HL-60/S4 (cell line): Measurements from ENCODE around the gene PPP1R13B.

Source experiments
- in situ Hi-C: fragments of 300-500 bp; cut with MboI; formaldehyde crosslinking; loops from 2 replicates; pipeline ENCODE4 v1.14.3; 2022; ENCODE audit warnings: low sequenced_read_pairs

The PPP1R13B gene

DNA sequence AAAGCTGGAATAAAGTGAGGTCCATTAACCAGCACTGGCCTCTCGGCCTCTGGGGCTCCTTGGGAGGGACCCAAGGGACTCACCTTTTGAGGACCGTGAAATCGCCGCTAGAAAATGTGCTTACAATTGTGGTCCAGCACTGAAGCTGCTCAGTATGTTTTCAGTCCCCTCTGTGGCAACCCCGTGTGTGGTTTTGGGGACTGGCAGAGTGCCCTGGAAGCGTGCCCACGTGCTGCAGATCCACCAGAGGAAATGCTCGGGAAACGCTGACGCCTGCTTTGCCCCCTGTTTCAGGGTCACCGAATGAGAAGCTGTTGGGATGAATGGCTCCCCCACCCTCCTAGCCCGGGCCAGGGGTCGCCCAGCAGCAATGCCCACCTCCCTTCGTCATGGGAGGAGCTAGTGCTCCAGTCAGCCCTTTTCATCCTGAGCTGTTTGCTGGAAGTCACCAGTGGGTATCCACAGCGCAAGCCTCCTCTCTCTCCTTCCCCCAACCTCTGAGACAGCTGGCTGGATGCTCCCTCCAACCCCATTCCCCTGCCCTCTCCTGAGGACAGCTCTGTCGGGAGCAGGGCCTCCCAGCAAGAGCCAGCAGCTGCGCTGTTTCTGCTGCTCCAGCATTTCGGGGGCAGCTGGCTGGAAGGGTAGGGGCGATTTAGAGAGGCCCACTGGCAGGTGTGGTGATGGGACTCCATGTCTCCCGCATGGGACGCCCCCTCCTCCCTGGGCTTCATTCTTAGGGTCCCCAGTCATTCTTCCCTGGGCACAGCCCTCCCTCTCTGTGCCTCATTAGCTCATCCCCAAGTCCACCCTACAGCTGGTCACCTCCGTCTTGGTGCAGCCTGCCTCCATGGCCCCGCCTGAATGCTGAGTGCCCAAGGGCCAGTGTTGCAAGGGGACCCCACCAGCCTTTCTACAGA lies 33.2 kb upstream of the PPP1R13B start:
- in situ Hi-C loops: no loop called here

DNA sequence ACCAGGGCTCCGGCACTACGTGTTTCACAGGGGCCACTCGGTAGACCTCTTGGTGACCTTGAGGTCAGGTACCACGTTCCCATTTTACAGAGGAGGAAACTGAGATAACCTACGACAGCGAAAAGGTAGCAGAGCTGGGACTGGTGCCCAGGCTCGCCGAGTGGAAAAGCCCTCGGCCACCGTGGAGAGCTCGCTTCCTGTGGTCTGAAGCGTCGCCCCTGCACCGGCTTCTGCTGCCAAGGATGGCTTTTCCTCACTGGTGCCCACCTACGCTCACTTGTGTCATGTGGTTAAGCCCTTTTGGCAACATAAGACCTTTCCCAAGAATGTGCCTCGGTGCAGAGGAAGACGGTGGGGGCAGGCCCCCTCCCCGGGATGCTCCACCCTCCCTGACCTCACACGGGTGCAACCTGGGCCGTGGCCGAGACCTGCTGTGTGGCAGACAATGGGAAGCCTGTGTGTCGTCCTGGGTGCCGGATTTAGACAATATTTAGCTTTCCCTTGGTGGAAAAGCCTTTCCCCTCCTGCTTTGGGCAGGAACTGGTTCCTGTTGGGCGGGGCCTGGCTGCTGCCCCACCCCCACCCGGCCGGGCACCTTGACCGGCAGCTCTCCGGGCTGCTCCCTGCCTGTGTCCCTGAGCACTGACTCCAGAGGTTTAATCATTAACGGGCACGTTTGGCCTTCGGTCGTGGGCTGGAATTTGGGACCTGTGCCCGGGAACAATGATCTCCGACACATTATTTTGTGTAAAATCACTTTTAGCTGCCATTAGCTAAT lies 32.4 kb upstream of the PPP1R13B start:
- in situ Hi-C loops: no loop called here

DNA sequence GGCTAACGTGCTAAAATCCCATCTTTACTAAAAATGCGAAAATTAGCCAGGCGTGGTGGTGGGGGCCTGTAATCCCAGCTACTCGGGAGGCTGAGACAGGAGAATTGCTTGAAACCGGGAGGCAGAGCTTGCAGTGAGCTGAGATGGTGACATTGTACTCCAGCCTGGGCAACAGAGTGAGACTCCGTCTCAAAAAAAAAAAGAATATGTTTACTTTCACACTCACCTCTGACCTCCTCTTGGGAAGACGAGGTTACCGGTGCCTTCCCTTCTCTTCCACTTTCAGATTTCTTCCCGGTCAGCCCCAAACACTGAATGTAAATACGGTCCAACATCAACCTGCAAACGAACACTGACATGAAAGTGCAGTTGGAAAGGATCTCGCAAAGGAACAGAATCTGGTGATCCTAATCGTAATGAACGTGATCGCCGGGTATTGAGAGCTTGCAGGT lies 31.8 kb upstream of the PPP1R13B start:
- in situ Hi-C loops: no loop called here

DNA sequence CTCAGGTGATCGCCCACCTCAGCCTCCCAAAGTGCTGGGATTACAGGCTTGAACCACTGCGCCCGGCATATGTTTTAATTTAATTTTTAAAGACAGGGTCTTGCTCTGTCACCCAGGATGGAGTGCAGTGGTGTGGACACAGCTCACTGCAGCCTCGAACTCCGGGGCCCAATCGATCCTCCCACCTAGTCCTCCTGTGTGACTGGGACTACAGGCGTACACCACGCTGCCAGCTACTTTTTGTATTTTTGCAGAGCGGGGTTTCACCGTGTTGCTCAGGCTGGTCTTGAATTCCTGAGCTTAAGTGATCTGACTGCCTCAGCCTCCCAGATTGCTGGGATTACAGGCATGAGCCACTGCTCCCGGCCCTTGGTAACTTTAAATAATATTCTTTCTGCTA lies 30.8 kb upstream of the PPP1R13B start:
- in situ Hi-C loops: no loop called here

DNA sequence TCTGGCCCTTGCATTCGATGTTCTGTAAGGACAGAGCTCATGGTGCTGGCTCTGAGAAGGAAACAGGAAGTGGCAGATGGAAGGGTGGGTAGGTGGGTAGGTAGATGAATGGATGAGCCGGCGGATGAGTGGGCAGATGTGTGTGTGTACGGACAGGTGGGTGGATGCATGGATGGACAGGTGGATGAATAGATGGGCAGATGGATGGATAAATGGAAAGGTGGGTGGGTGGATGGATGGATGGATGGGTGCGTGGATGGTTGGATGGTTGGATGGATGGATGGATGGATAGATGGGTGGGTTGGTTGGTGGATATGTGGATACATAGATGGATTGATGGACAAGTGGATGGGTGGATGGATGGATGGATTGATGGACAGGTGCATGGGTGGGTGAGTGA lies 27.6 kb upstream of the PPP1R13B start:
- in situ Hi-C loops: no loop called here

DNA sequence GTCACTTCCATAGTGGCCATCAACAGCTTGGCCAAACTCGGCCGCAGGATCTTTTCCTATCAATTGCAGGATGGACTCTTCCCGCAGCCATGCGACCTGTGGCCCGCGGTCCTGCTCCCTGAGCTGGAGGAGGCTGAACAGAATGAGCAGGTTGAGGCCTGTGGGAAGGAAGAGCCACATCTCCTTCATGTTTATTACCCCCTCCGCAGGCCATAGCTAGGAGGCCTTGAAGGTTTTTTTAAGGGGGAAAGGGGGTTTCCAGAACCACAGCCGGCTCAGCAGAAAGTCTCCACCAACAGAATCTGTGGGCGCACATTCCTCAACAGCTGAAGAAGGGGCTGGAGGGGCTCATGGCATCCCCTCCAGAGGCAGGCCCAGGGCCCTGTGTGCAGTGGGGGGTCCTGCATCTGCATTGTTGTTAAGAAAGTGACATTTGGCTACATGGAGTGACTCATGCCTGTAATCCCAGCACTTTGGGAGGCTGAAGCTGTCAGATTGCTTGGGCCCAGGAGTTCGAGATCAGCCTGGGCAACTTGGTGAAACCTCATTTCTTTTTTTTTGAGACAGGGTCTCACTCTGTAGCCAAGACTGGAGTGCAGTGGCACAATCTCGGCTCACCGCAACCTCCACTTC lies 25.2 kb upstream of the PPP1R13B start:
- in situ Hi-C loops: no loop called here

DNA sequence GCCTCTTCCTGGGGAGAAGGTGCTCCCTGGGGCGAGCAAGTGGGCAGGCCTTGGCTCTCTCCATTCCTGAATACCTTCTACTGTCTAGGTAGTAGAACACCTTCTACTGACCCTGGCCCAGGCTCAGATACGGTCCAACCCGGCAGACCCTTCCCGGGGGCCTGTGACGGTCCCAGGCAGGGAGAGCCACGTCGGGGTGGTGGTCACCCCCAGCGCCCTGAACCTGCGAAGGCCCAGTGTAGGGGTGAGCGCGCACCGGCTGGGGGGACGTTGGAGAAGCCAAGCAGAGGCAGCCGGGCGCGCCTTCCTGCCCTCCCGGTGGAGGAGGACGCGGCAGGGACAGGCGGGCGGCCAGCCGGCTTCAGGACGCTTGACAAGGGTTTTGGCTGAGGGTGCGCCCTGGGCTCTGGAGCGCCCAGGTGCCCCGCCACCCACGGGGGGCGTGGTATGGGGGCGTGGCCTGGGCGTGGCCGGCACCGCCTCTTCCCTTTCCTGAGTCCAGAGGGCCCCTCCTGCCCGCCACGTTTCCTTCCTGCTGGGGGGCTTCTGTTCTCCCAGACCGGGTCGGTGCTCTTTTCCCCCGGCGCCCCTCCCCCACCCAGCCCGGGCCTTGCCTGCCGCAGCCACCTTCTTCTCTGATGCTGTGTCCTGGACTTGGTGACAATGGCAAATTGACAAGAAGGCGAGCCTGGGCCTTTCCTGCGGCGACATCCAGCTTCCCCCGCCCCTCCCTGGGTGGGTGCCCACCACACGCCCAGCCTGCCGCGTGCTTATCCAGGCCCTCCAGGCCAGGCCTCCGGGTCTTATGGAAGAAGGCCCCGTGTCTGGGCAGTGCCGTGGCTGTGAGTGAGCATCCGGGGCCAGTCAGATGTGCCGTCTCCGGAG lies 24.5 kb upstream of the PPP1R13B start:
- in situ Hi-C loops: no loop called here

DNA sequence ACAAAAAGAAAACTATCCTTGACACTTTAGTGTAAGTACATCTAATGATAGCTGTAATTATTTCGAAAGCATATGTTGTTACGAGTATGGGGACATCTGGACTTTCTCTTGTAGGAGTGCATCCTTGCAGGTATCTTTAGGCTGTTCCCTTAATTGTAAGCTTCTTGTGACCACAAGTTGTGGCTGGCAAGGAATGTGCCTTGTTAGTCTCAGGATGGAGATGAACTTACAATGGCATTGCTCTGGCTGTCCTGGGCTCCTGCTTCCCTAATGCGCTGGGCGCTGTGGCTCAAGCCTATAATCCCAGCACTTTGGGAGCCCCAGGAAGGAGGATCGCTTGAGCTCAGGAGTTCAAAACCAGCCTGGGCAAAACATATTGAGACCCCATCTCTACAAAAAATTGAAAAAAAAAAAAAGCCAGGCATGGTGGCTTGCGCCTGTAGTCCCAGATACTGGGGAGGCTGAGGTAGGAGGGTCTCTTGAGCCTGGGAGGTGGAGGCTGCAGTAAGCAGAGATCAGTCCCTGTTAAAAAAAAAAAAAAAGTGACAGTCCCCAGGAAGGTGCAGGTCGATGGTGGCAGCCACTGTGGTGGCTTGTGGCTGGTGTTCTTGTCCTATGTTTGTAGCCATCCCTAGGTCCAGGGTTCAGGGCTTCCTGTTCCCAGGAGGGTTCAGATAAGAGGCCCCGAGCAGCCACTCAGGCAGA lies 23.7 kb upstream of the PPP1R13B start:
- in situ Hi-C loops: no loop called here

DNA sequence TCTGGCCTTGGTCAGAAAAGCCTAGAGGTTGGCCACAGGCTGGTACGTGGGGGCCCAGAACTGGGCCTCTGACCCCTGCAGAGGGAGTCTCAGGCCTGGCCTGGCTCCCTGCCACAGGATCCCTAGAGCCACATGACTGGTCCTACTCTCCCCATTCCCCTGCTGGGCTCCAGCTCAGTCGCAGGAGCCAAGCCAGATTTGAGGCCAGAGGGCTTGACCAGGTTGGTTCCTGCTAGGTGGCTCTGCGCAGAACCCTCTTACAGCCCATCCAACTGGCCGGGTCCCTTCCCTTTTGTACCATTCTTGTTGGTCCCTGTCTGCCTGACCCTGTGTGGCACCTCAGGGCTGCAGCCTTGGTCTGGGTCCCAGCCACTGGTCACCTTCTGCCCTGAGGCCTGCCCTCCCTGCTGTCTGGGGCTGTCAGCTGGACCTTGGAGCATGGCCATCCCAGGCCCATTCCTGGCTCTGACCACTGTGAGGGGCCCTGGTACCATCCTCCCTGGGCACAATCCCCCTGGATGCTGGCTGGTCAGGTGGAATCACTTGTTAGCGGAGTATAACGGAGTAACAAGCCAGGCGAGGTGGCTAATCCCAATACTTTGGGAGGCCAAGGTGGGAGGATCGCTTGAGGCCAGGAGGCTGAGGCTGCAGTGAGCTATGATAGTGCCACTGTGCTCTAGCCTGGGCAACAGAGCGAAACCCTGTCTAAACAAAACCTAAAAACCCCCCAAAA lies 22.9 kb upstream of the PPP1R13B start:
- in situ Hi-C loops: no loop called here

DNA sequence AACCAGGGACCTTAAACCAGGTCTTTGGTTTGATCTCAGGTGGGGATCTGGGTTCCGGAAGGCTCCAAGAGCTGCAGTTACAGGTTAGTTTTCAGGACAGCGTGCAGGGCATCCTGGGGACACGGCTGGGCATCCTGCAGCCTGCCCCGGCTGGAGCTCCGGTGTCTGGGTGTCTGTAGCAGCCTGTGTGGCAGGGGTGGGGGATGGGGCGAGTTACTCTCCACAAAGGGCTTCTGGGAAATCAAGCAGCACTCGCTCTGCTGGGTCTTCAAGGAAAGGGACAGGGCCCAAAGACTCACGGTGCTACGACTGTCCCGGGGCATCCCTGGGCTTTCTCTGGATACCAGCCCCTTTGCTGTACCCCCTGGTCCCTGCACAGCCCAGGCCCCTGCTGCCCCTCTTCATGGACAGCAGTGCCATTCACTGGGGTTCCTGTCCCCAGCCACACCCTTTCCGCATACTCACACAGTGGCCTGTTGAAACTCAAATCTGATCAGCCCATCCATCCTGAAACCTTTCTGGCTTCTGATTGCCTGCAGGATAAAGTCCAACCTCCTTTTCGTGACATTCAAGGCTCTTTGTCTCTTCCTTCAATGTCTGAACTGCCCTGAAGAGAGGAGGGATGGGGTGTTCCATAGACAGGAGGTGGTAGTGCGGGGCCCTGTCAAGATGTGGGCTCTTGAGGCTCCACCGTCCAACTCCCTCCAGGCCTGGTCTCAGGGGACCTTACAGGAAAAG lies 22.2 kb upstream of the PPP1R13B start:
- in situ Hi-C loops: no loop called here

DNA sequence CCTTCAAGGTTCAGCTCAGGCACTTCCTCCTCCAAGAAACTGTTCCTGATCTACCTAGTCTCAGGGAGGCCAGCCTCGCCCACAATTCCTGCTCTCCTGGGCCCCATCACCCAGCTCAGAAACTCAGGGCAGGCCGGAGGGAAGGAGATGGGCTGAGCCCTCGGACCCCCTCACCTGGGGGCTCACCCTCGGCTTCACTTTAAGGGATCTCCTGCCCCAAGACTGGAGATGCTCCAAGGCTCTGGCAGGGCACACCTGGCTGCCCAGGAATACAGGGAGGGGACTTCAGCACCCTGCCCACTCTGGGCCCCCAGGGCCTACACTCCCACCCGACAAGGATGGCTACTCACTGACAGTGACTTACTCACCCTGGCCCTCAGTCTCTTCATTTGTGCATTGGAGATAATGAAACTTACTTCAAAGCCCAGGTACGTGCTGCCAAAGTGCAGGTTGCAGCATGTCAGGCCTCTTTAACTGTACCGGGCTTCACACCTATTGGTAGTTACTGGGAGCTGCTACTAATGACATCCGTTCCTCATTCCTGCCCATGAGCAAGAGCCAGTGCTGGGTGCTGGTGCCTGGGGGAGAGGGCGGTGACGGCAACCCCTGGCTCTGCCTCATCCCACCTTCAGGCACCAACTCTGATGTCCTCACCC lies 21.0 kb upstream of the PPP1R13B start:
- in situ Hi-C loops: no loop called here

DNA sequence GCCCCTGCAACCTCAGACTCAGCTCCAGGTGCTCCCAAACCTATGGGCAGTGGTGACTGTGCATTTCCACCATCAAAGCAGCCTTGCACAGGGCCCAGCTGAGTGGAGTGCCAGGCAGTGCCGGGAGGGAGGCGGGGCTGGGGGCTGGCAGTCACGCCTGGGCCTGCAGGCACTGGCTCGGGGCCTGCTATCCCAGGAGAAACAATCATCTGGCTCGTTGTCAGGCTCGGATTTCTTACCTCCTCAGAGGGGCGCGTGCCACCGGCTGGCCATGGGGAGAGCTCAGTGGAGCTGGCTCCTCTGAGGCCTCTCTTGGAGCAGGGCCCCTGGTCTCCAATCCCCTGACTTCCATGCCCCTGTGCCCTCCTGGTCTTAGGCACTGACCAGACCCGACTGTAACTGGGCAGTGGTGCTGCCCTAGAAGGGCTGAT lies 20.2 kb upstream of the PPP1R13B start:
- in situ Hi-C loops: no loop called here

DNA sequence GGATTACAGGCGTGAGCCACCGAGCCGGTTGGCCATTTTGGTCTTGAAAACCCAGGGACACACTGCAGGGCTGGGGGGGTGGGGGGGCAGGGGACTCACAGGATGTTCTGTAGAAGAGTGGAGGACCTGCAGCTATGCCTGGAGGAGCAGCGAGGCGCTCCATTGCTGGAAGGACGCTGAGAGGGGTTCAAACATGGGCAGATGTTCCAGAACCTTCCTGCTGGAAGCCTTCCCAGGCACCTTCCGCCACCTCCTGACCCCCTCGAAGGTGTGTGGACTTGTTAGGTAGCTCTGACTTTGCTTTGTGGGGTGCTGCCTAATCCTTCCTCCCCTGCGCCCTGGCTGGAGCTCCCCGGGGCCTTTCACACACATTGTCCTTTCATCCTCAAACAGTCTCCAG lies 19.6 kb upstream of the PPP1R13B start:
- in situ Hi-C loops: no loop called here

DNA sequence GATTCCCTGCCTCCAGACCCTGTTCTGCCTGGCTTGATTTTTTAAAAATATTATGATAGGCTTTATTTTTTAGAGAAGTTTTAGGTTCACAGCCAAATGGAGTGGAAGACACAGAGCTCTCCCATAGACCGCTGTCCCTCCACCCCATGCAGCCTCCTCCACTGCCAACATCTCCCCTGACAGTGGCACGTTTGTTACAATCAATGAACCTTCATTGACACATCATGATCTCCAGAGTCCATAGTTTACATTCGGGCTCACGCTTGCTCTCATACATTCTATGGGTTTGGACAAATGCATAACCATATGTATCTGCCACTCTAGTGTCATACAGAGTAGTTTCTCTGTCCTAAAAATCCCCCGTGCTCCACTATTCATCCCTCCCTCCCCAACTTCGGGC lies 15.9 kb upstream of the PPP1R13B start:
- in situ Hi-C loops: no loop called here

DNA sequence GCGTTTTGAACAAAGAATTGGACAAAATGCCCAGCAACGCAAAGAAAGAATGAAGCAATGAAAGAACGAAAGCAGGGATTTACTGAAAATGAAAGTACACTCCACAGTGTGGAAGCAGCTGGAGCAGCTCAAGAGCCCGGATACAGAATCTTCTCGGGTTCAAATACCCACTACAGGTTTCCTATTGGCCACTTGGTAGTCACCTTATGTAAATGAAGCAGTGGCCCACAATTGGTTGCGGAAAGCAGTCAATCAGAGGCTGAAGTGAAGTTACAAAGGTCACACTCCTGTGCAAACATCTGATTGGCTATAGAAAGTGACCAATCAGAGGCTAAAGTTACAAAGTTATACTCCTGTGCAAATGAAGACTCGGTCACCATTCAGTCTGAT lies 15.0 kb upstream of the PPP1R13B start:
- in situ Hi-C loops: no loop called here

DNA sequence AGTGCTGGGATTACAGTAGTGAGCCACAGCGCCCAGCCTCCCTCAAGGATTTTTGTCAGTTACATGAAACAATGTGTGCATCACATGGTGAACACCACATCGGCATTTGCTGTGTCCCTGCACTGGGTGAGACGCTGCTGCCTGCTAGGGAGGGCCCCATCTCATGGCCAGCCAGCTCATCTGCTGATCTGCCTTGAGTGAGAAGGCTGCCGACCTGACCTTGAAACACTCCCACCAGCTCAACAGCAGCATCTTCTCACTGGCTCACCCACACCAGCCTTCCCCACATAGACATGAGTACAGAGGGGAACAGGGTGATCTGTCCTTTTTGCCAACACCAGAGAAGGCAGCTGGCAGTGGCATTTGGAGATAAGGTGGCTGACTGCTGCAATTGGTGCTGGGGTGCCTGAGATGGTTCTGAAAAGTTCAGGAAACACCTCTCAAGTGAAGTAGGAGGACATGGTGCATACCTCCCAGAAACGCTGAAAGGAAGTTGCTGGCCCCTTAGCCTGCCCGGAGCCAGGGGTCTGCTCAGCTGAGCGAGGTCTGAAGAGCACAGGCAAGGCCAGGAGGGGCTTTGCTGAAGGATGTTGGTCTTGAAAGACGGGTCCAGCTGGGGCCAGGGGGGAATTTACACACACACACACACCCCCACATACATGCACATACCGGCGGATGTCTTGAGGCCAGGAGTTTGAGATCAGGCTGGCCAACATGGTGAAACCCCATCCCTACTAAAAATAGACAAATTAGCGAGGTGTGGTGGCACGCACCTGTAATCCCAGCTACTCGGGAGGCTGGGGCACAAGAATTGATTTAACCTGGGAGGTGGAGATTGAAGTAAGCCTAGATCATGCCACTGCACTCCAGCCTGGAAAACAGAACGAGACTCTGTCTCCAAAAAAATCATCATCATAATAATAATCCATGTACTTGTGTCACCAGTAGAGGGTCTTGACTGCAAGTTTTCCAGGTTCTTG lies 14.3 kb upstream of the PPP1R13B start:
- in situ Hi-C loops: no loop called here
